Parathyroid adenoma (tissue), 2 donors: Measurements from ENCODE around the gene SPATS2L.

Source experiments
- H2AFZ ChIP-seq: fragments of 300-600 bp; sonication (generic); one replicate; pipeline ENCODE4 v1.7.0; 2017; ENCODE audit warnings: antibody characterized with exemption, mild to moderate bottlenecking
- H3K27ac ChIP-seq: fragments of 300-600 bp; sonication (generic); one replicate; pipeline ENCODE4 v1.7.0; 2017
- H3K27me3 ChIP-seq: fragments of 300-600 bp; sonication (generic); one replicate; pipeline ENCODE4 v1.7.0; 2017; ENCODE audit warnings: low read length; ENCODE audit not compliant: control insufficient read depth, insufficient read depth
- H3K36me3 ChIP-seq: fragments of 300-600 bp; sonication (generic); one replicate; pipeline ENCODE4 v1.7.0; 2017; ENCODE audit warnings: low read length; ENCODE audit not compliant: control insufficient read depth, insufficient read depth
- H3K4me1 ChIP-seq: fragments of 300-600 bp; sonication (generic); one replicate; pipeline ENCODE4 v1.7.0; 2017; ENCODE audit warnings: control low read depth
- H3K4me2 ChIP-seq: fragments of 300-600 bp; sonication (generic); one replicate; pipeline ENCODE4 v1.7.0; 2017; ENCODE audit warnings: low read length
- H3K4me3 ChIP-seq: fragments of 300-600 bp; sonication (generic); one replicate; pipeline ENCODE4 v1.7.0; 2017; ENCODE audit warnings: low read depth, low read length
- H3K79me2 ChIP-seq: fragments of 300-600 bp; sonication (generic); one replicate; pipeline ENCODE4 v1.7.0; 2017; ENCODE audit warnings: control low read depth
- H3K9ac ChIP-seq: fragments of 300-600 bp; sonication (generic); one replicate; pipeline ENCODE4 v1.7.0; 2017; ENCODE audit warnings: mild to moderate bottlenecking
- H3K9me3 ChIP-seq: fragments of 300-600 bp; sonication (generic); one replicate; pipeline ENCODE4 v1.7.0; 2017; ENCODE audit warnings: low read length; ENCODE audit not compliant: control insufficient read depth
- CTCF ChIP-seq: fragments of 300-600 bp; sonication (generic); IDR thresholded peaks from one replicate; pipeline ENCODE4 v1.7.0; 2017; ENCODE audit warnings: antibody characterized with exemption, mild to moderate bottlenecking
- donor health status: primary hyperparathyroidism.

SPATS2L gene

GRCh38 chr2:200275295-200276013 is 31.0 kb upstream of the SPATS2L start:
- no peak overlapping the region for H3K4me3 ChIP-seq
- no peaks in the 10 kb centered on the region for H3K27me3 ChIP-seq
- no peaks in the 10 kb centered on the region for H3K4me1 ChIP-seq
- no peak overlapping the region for H3K27ac ChIP-seq
- H3K79me2 ChIP-seq: no peaks in the 10 kb centered on the region
- H3K36me3 ChIP-seq: no peaks in the 10 kb centered on the region
- no peak overlapping the region for H2AFZ ChIP-seq
- TF ChIP-seq CTCF: no peak
- no peak overlapping the region for H3K4me2 ChIP-seq
- no peaks in the 10 kb centered on the region for H3K9me3 ChIP-seq
- no peak overlapping the region for H3K9ac ChIP-seq

DNA sequence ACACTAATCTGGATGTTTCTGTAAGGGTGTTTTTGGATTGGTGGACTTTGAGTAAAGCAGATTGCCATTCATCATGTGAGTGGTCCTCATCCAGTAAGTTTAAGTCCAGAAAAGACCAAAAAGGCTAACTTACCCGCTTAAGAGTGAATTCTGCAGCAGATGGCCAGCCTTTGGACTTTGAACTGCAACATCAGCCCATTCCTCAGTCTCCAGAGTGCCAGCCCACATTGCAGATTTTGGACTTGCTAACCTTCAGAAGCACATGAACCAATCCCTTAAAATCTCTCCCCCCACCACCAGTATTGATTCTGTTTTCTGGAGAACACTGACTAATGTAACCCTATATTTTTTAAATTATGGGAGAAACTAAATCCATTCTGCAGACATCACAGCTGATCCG is 30.0 kb upstream of the SPATS2L start:
- no peak overlapping the region for H3K4me2 ChIP-seq
- no peaks in the 10 kb centered on the region for H3K36me3 ChIP-seq
- H3K9me3 ChIP-seq: no peaks in the 10 kb centered on the region
- no peak overlapping the region for H3K4me3 ChIP-seq
- no peaks in the 10 kb centered on the region for H3K27me3 ChIP-seq
- H2AFZ ChIP-seq: no peak overlapping the region
- H3K4me1 ChIP-seq: no peaks in the 10 kb centered on the region
- no peak for TF ChIP-seq CTCF
- H3K27ac ChIP-seq: no peak overlapping the region
- no peaks in the 10 kb centered on the region for H3K79me2 ChIP-seq
- no peak overlapping the region for H3K9ac ChIP-seq

DNA sequence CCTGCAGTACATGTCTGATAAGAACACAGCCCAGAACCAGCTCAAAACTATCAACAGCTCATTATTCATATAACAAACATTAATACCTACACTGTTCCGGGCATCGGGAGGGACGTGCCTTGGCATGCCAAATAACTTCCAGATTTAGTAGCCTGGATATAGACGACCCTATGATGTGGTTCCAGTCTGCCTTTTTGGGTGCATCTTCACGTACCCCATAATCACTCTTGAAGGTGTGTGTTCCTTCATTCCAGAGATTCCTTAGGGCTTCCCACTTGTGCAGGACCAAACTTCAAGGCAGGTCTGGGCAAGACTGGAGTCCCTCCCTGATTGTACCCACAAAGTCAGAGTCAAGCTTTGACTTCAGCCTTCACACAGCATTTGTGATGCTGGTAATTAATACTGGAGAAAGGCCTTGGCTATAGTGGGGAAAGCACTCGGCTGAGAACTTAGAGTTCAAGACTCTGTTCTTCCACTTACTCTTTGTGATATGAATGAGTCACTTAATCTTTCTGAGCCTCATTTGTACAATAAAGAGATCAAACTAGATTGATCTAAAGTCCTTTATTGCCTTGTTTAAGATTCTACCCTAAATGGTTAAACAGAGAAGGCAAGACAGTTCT is 27.7 kb upstream of the SPATS2L start:
- Histone ChIP-seq H3K9ac (no peak overlapping the region), H3K27ac (no peak overlapping the region), H3K27me3 (no peaks in the 10 kb centered on the region), H3K9me3 (no peaks in the 10 kb centered on the region), H2AFZ (no peak overlapping the region), H3K4me2 (no peak overlapping the region), H3K36me3 (no peaks in the 10 kb centered on the region), H3K4me3 (no peak overlapping the region), H3K4me1 (no peaks in the 10 kb centered on the region), H3K79me2 (no peaks in the 10 kb centered on the region)
- TF ChIP-seq CTCF: no peak

DNA sequence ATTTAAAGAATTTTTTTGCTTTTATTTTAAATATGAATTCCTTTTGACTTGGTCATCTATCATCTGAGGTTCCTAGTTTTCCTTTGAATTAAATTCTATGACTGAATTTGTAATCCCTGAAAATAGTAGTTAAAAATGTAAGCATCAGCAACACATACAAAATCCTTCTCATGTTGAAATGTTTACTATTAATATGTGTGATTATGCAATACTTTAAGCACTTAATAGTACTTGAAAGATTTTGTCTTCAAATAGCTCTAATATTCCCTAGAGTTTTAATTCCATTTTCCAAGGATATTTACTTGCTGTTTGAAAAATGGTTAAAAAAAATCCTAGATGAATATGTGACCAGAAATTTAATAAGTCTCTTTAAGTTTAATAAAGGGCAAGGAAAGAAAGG is 26.6 kb upstream of the SPATS2L start:
- Histone ChIP-seq H3K9me3 (no peaks in the 10 kb centered on the region), H3K4me1 (no peaks in the 10 kb centered on the region), H3K27ac (no peak overlapping the region), H3K79me2 (no peaks in the 10 kb centered on the region), H3K4me3 (no peak overlapping the region), H3K27me3 (no peaks in the 10 kb centered on the region), H2AFZ (no peak overlapping the region), H3K36me3 (no peaks in the 10 kb centered on the region), H3K9ac (no peak overlapping the region), H3K4me2 (no peak overlapping the region)
- no peak for TF ChIP-seq CTCF

DNA sequence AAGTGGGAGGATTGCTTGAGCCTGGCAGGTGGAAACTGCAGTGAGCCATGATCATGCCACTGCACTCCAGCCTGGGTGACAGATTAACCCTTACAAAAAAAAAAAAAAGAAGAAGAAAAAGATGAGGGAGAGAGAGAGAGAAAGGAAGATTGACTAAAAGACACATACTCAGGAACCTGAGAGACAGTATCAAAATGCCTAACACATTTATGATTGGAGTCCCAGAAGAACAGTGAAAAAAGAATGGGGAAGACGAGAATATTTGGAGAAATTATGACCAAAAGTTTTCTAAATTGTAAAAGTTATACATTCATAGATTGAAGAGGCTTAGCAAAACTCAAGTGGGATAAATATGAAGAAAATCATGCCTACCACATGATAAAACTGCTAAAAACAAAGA is 19.9 kb upstream of the SPATS2L start:
- no peak for TF ChIP-seq CTCF
- Histone ChIP-seq H3K4me1 (no peaks in the 10 kb centered on the region), H3K27ac (no peak overlapping the region), H3K4me2 (no peak overlapping the region), H3K9ac (no peak overlapping the region), H3K9me3 (no peaks in the 10 kb centered on the region), H3K36me3 (no peaks in the 10 kb centered on the region), H3K79me2 (no peaks in the 10 kb centered on the region), H2AFZ (no peak overlapping the region), H3K27me3 (no peaks in the 10 kb centered on the region), H3K4me3 (no peak overlapping the region)
